ENCODE data around the gene KRTAP4-6.
"Not testable (repeated sequence)": the region's sequence is repeated elsewhere in the genome, so short reads cannot be mapped to it uniquely, and the experiment has no call there.

The KRTAP4-6 gene

GRCh38 chr17:41104386-41105038 is 35.8 kb downstream of the KRTAP4-6 start:
- DNase-seq = not testable (repeated sequence)

- no peak for DNase-seq
Observed at GRCh38 chr17:41103896-41104295, 36.4 kb downstream of the KRTAP4-6 start.

DNA sequence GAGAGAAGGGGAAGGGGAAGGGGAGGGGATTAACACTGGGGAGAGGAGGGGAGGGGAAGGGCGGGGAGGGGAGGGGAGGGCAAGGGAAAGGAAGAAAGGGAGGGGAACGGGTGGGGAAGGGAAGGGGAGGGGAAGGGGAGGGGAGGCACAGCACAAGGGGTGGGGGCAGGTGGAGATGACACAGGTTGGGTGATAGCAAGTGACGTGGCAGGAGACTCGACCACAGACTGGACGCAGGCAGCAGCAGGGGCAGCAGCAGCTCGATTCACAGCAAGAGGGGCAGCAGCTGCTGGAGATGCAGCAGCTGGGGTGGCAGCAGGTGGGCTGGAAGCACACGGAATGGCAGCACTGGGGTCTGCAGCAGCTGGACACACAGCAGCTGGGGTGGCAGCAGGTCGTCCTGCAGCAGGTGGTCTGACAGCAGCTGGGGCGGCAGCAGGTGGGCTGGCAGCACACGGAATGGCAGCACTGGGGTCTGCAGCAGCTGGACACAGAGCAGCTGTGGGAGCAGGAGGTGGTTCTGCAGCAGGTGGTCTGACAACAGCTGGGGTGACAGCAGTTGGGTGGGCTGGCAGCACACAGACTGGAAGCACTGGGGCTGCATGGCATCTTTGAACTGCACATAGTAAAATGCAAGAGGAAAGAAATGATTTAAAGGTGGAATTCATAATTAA is 38.6 kb downstream of the KRTAP4-6 start, which contains the start of gene KRTAP4-16:
KRTAP4-16 (minus strand) TSS at position 624 of the 674 bp plus-strand sequence; CDS start at position 624, 0 bp downstream.
- DNase-seq = no peak

GRCh38 chr17:41099682-41100480 is 40.5 kb downstream of the KRTAP4-6 start:
- DNase-seq = not testable (repeated sequence)

DNA sequence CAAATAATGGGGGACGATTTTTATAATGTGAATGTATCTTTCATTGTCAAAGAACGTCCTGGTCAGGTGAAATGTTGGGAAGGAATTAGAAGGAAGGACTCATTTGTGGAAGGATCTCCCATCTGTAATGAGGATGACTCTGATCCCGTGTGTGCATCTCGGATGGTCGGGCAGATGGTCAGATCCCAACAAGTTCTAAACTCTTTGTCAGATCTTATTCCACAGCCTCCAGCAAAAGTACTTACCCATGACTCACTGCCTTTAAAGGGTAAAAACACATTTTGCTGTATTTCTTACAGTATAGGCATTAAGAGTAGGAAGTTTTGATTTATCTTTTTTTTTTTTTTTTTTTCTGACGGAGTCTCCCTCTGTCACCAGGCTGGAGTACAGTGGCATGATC is 41.9 kb downstream of the KRTAP4-6 start:
- no peak for DNase-seq

DNA sequence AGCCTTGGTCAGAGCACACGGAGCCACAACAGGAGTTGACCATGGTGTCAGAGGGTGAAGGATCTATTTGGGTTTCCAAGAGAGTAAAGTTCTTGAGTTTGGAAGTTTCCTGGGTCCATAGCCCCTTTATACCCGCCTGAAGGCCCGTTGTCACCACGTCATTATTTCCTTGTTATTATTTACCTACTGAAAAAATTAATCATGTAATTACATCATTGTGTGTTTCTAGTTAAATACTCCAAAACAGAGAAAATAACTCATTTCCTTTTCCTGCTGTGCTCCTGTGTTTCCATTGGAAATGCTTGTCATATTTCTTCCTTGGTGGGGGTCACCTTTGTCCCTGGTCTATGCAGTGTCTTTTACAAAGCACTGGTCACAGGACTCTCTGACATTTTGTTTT is 42.3 kb downstream of the KRTAP4-6 start, which contains the start of gene KRTAP4-8:
KRTAP4-8 (minus strand) TSS at position 101 of the 400 bp plus-strand sequence; CDS start at position 43, 58 bp downstream.
- DNase-seq = no peak

DNA sequence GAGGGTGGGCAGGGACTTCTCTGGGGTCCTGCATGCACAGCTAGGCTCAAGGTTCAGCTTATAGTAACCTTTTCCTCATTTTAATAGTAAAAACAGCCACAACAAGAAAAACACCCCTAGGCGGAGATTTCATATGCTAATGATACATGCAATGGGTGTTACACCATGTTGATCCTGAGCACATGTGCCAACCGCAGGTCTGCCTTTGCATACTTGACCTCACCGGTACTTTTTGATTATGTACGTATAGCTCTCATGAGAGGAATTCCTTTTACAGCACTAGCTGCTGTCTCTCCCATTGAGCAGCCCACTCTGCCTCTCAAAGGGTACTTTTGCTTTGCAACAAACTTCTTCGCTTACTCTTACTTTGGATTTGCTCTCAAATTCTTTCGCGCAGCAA is 44.3 kb downstream of the KRTAP4-6 start:
- DNase-seq = no peak
